Measurements from ENCODE around the gene CORIN. TPM values are rescaled to one million over a fixed set of nuclear protein-coding genes. Genes with fewer than 3 reads are reported as not detected.

Gene CORIN
- total and polyA plus RNA-seq, 10 of the 15 experiments (the other 5 are each of a cell fraction or from before 2014, with no cell fraction given) = 0.02 to 0.45 (median 0.09) TPM; not detected in 3

DNA sequence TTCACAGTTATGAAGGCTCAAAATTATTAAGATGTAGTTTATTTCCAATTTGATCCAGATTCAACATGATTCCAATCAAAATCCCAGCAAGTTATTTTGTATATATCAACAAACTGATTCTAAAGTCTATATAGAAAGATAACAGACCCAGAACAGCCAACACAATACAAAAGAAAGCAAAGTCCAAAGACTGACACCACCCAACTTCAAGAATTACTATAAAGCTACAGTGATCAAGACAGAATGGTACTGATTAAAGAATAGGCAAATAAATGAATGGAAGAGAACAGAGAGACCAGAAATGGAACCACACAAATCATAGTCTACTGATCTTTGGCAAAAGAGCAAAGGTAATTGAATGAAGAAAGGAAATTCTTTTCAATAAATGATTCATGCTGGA, 41.6 kb upstream of the CORIN start:
- in situ Hi-C loops (cut with MboI) = no loop called here
- Histone ChIP-seq H3K27ac (ENCODE audit: control insufficient read depth, insufficient read depth) (no peak overlapping the region), H3K4me1 (ENCODE audit: control insufficient read depth, insufficient read depth, low read length) (no peaks in the 10 kb centered on the region), H3K27me3 (replicated peaks in 1 of 2; ENCODE audit: control insufficient read depth in 2 of 2, insufficient read depth in 2 of 2, low read length in 1 of 2) (no peaks in the 10 kb centered on the region), H3K9ac (ENCODE audit: control insufficient read depth, insufficient read depth, low read length) (no peak overlapping the region), H3K4me2 (ENCODE audit: control insufficient read depth, insufficient read depth) (no peak overlapping the region), H4K20me1 (ENCODE audit: control insufficient read depth, insufficient read depth) (no peaks in the 10 kb centered on the region), H3K79me2 (ENCODE audit: control insufficient read depth, insufficient read depth, low read length) (no peaks in the 10 kb centered on the region), H3K9me3 (replicated peaks; ENCODE audit: control insufficient read depth, insufficient read depth, low read length) (no peaks in the 10 kb centered on the region; the same call in 2 of the 3 replicates), H2AFZ (ENCODE audit: control insufficient read depth, low read depth, low read length) (no peak overlapping the region), H3K36me3 (ENCODE audit: control insufficient read depth in 2 of 2, insufficient read depth in 2 of 2, low read length in 1 of 2) (peaks cover 0 to 14% of the 10 kb centered on the region in 2 experiments; a peak in 3 of 4 replicates), H3K4me3 (no peak overlapping the region)
- no TSS peak for BruUV-seq (replicated peaks)
- intact Hi-C loops (cut with micrococcal nuclease; ENCODE audit: unreplicated experiment) = no loop called here
- DNase-seq (ENCODE audit: low read depth, low spot score) (no peak), FAIRE-seq (no peak), ATAC-seq (no peak)
- RAD21 ChIA-PET (ENCODE audit: unreplicated experiment) = no interaction called here
- SMC1A ChIA-PET (ENCODE audit: uncharacterized antibody, unreplicated experiment) = interaction anchor here (2.5 kb wide), 1 partner anchor 16 kb away, joined by 9 read pairs; no protein-coding TSS in a partner anchor
- TF ChIP-seq ZBTB11 (CRISPR knock-in tag; IDR thresholded peaks at IDR 0.05) (no peak), SREBF1 (IDR thresholded peaks at IDR 0.05; ENCODE audit: low read length) (no peak), NR2F1 (conservative IDR thresholded peaks at IDR 0.05) (no peak)
- TF ChIP-seq, protein P1, sequence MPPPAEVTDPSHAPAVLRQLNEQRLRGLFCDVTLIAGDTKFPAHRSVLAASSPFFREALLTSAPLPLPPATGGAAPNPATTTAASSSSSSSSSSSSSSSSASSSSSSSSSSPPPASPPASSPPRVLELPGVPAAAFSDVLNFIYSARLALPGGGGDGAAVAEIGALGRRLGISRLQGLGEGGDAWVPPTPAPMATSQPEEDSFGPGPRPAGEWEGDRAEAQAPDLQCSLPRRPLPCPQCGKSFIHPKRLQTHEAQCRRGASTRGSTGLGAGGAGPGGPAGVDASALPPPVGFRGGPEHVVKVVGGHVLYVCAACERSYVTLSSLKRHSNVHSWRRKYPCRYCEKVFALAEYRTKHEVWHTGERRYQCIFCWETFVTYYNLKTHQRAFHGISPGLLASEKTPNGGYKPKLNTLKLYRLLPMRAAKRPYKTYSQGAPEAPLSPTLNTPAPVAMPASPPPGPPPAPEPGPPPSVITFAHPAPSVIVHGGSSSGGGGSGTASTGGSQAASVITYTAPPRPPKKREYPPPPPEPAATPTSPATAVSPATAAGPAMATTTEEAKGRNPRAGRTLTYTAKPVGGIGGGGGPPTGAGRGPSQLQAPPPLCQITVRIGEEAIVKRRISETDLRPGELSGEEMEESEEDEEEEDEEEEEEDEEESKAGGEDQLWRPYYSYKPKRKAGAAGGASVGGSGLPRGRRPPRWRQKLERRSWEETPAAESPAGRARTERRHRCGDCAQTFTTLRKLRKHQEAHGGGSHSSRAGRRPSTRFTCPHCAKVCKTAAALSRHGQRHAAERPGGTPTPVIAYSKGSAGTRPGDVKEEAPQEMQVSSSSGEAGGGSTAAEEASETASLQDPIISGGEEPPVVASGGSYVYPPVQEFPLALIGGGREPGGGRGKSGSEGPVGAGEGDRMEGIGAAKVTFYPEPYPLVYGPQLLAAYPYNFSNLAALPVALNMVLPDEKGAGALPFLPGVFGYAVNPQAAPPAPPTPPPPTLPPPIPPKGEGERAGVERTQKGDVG (CRISPR knock-in tag; IDR thresholded peaks at IDR 0.05) = no peak
- POLR2A ChIA-PET = no interaction called here
- CTCF ChIA-PET = interaction anchor here (1.1 to 3.6 kb wide), 2 partner anchors 43 to 193 kb away, joined by 3 to 10 read pairs; no protein-coding TSS in a partner anchor

All from GM12878 (cell line).